CD4-positive, alpha-beta T cell (primary cell): ENCODE data around the gene CDK17. TPM values are rescaled to one million over a fixed set of nuclear protein-coding genes. Genes with fewer than 3 reads are reported as not detected.
A peak's percentile ranks its signal among the peaks of the same experiment; 100 is the strongest.

Source experiments
- ATAC-seq: fragments of 200-7000 bp; cut with Tn5 transposase; one replicate; pipeline ENCODE4 v1.10.0; 2022; ENCODE audit warnings: mild to moderate bottlenecking; ENCODE audit not compliant: poor library complexity
- CTCF ChIA-PET: fragments of 350-600 bp; sonication (Branson Sonifier 250); formaldehyde crosslinking; loops from one replicate; lab custom pipeline; 2021; ENCODE audit warnings: antibody characterized with exemption, inconsistent platforms; lab: Charles Lee
- POLR2A ChIA-PET: fragments of 350-600 bp; sonication (Branson Sonifier 250); formaldehyde crosslinking; loops from one replicate; lab custom pipeline; 2021; ENCODE audit warnings: antibody characterized with exemption, inconsistent platforms; lab: Charles Lee
- DNase-seq, 14 experiments: peaks; one replicate each; pipeline ENCODE4 v3.0.0-alpha.2; 2013 to 2020; ENCODE audit warnings: mixed read lengths in 2 of 14
- H3K27ac ChIP-seq, 2 donors: one replicate each; pipeline versions ENCODE4 v1.5.1 to v1.7.0; 2013; ENCODE audit warnings: low read length in 2 of 2, low read depth in 1 of 2, mild to moderate bottlenecking in 1 of 2
- H3K27me3 ChIP-seq, 2 experiments: 1 replicate in 1 of 2; 2 replicates in 1 of 2; pipeline versions ENCODE4 v1.6.1 to v1.7.0; 2013; ENCODE audit warnings: low read length in 2 of 2, control low read depth in 1 of 2, mild to moderate bottlenecking in 1 of 2, moderate library complexity in 1 of 2; ENCODE audit not compliant: insufficient read depth in 2 of 2, control insufficient read depth in 1 of 2
- H3K36me3 ChIP-seq: one replicate; pipeline ENCODE4 v1.6.1; 2013; ENCODE audit warnings: low read length, control low read depth; ENCODE audit not compliant: insufficient read depth
- H3K4me1 ChIP-seq: one replicate; pipeline ENCODE4 v1.6.1; 2013; ENCODE audit warnings: low read length, control low read depth; ENCODE audit not compliant: insufficient read depth
- H3K4me3 ChIP-seq: one replicate; pipeline ENCODE4 v1.5.1; 2013; ENCODE audit warnings: mild to moderate bottlenecking, low read length, moderate library complexity
- H3K9me3 ChIP-seq, 2 experiments: 1 replicate in 1 of 2; 2 replicates in 1 of 2; pipeline versions ENCODE4 v1.6.1 to v1.7.0; 2013; ENCODE audit warnings: low read length in 2 of 2, mild to moderate bottlenecking in 2 of 2, control low read depth in 1 of 2, moderate library complexity in 1 of 2; ENCODE audit not compliant: control insufficient read depth in 1 of 2, insufficient read depth in 1 of 2
- H3K27ac Mint-ChIP-seq: one replicate; pipeline ENCODE4 v1.8.0; 2020; ENCODE audit warnings: mixed read lengths
- H3K27me3 Mint-ChIP-seq: one replicate; pipeline ENCODE4 v1.8.0; 2021; ENCODE audit warnings: mixed read lengths
- H3K36me3 Mint-ChIP-seq: one replicate; pipeline ENCODE4 v1.8.0; 2021; ENCODE audit warnings: low read depth, mixed read lengths
- H3K4me1 Mint-ChIP-seq: one replicate; pipeline ENCODE4 v1.8.0; 2021; ENCODE audit warnings: low read depth, mixed read lengths
- H3K4me3 Mint-ChIP-seq: one replicate; pipeline ENCODE4 v1.8.0; 2020; ENCODE audit warnings: mild to moderate bottlenecking, mixed read lengths
- H3K9me3 Mint-ChIP-seq: one replicate; pipeline ENCODE4 v1.8.0; 2020; ENCODE audit warnings: mixed read lengths
- intact Hi-C, 2 experiments: fragments of 100-400 bp; cut with DNase I in 1 of 2; cut with micrococcal nuclease in 1 of 2; formaldehyde crosslinking; loops; one replicate each; pipeline versions ENCODE4 v1.15.1 to v1.9.0; 2023 to 2025; cut with DNase I, micrococcal nuclease
- total RNA-seq, 174 experiments: library from RNA in 2 of 174; stranded (reverse) in 2 of 174; gene quantifications; one replicate each; pipeline ENCODE4 v1.2.3 and lab custom pipeline; 2021 to 2026
- TF ChIP-seq, protein P1 (sequence below): fragments of 200-600 bp; IDR thresholded peaks from one replicate; pipeline ENCODE4 v1.8.0; 2022; ENCODE audit warnings: antibody characterized with exemption, mild to moderate bottlenecking

CDK17 gene
- total RNA-seq, 2 experiments from 2014 or later, result 112 to 113 TPM

DNA sequence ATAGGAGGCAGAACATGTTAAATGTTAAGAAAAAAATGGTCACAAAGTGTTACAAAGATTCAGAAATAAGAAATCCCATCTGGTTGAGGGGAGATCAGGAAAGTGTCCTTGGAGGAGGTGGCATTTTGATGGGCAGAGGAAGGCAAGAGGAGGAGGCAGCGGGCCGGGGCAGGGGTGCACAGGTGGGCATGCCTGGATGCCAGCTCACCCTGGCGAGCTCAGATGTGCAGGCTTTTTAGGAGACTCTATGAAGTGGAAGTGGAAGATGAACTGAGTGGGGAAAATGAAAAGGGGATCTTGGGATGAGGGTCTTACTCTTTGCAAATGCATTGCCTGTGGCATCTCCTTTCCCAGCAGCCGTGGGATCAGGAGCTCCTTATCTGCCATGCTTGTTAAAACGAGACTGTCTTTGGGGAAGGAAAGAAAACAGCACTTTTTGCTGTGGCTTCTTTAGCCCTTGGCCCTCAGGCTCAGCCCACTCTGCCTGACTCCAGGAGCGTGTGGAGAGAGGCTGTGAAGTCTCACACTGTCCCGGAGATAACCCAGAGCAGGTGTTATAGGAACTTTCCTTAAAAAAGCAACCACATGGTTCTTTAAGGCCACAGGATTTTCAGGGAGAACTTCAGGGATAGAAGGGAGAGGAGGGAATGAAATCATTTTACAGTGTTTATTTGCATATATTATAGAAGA, 143.4 kb downstream of the CDK17 start:
- Mint-ChIP-seq H3K36me3 (peaks cover 46% of the 10 kb centered on the region), H3K9me3 (no peaks in the 10 kb centered on the region), H3K4me3 (no peak overlapping the region), H3K4me1 (peaks cover 25% of the 10 kb centered on the region), H3K27ac (no peak overlapping the region), H3K27me3 (no peaks in the 10 kb centered on the region)
- no peak for DNase-seq
- Histone ChIP-seq H3K27ac (peak overlapping the region in 1 of 2 donors; percentile 21), H3K9me3 (no peaks in the 10 kb centered on the region), H3K27me3 (no peaks in the 10 kb centered on the region), H3K4me1 (peaks cover 40% of the 10 kb centered on the region), H3K4me3 (no peak overlapping the region), H3K36me3 (peaks cover 60% of the 10 kb centered on the region)
- POLR2A ChIA-PET, result interaction anchor here (1.7 to 2.1 kb wide), 2 partner anchors 10 to 144 kb away, joined by 6 to 8 read pairs; partner anchors contain the start of gene CDK17
- TF ChIP-seq, protein P1, sequence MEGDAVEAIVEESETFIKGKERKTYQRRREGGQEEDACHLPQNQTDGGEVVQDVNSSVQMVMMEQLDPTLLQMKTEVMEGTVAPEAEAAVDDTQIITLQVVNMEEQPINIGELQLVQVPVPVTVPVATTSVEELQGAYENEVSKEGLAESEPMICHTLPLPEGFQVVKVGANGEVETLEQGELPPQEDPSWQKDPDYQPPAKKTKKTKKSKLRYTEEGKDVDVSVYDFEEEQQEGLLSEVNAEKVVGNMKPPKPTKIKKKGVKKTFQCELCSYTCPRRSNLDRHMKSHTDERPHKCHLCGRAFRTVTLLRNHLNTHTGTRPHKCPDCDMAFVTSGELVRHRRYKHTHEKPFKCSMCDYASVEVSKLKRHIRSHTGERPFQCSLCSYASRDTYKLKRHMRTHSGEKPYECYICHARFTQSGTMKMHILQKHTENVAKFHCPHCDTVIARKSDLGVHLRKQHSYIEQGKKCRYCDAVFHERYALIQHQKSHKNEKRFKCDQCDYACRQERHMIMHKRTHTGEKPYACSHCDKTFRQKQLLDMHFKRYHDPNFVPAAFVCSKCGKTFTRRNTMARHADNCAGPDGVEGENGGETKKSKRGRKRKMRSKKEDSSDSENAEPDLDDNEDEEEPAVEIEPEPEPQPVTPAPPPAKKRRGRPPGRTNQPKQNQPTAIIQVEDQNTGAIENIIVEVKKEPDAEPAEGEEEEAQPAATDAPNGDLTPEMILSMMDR, result no peak
- intact Hi-C loops, result loop anchor here in 1 of 2 experiments (10.0 kb wide), 1 partner anchor 48 kb away; no protein-coding TSS in a partner anchor
- ATAC-seq, result no peak
- CTCF ChIA-PET, result interaction anchor here (0.8 kb wide), 1 partner anchor 260 kb away, joined by 3 read pairs; no protein-coding TSS in a partner anchor

DNA sequence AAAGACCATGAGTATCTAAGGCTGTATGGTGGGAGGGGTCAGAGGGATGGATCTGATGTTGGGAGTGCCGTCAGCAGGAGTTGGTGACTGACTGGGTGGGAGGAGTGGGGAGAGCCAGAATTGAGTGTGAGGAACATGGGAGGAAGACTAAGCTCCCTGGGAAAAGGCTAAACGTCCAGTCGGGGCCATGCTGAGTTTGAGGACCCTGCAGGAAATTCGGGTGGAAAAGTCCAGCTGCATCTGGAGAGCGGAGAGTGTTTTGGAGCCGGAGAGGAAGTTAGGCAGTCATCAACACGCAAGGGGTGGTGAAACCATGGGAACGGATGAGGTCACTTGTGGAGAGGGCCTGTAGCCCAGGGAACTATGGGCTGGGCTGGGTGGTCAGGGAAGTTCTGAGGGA, 145.2 kb downstream of the CDK17 start:
- Mint-ChIP-seq H3K27ac (no peak overlapping the region), H3K4me3 (no peak overlapping the region), H3K9me3 (no peaks in the 10 kb centered on the region), H3K4me1 (peaks cover 34% of the 10 kb centered on the region), H3K27me3 (no peaks in the 10 kb centered on the region), H3K36me3 (peaks cover 47% of the 10 kb centered on the region)
- ATAC-seq, result no peak
- Histone ChIP-seq H3K27ac (no peak overlapping the region), H3K4me3 (no peak overlapping the region), H3K4me1 (peaks cover 52% of the 10 kb centered on the region), H3K36me3 (peaks cover 62% of the 10 kb centered on the region), H3K9me3 (no peaks in the 10 kb centered on the region), H3K27me3 (no peaks in the 10 kb centered on the region)
- ChIA-PET CTCF (interaction anchor here (1.0 kb wide), 1 partner anchor 40 kb away, joined by 3 read pairs; no protein-coding TSS in a partner anchor), POLR2A (no interaction called here)
- intact Hi-C loops, result loop anchor here in 1 of 2 experiments (10.0 kb wide), 1 partner anchor 50 kb away; no protein-coding TSS in a partner anchor
- DNase-seq, result no peak
- TF ChIP-seq, protein P1, result no peak

DNA sequence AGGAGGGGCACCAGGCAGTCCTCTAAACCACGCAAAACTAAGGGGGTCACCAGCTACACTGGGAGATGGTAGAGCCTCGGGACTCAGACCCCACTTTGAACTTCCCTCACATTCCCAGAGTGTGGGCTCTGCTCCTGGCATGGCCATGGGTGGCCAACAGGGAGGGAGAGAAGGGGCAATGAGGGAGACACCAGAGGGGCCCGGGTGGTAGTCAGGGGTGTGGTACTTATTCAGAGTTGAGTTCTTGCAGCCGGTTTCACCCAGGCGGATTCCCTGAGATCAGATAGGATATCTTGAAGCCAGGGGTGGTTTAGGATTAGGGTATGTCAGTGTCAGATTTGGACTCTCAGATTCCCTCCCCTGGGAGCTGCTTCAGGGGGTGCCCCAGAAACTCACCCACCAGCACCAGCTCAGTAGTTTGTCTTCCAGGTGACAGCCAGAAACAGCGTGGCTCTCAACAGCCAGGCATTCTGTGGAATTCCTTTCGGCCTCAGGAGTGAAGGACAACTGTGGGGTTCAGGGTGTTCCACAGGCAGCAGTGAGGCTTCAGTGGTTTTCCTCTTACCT, 150.0 kb downstream of the CDK17 start:
- Mint-ChIP-seq H3K4me3 (no peak overlapping the region), H3K27me3 (no peaks in the 10 kb centered on the region), H3K27ac (peak overlapping the region; percentile 47), H3K4me1 (peaks cover 63% of the 10 kb centered on the region), H3K36me3 (peaks cover 87% of the 10 kb centered on the region), H3K9me3 (no peaks in the 10 kb centered on the region)
- TF ChIP-seq, protein P1, result no peak
- ATAC-seq (no peak), DNase-seq (no peak)
- Histone ChIP-seq H3K4me3 (no peak overlapping the region), H3K27ac (no peak overlapping the region), H3K27me3 (no peaks in the 10 kb centered on the region), H3K9me3 (no peaks in the 10 kb centered on the region), H3K36me3 (peaks cover 74% of the 10 kb centered on the region), H3K4me1 (peaks cover 51% of the 10 kb centered on the region)
- intact Hi-C loops, result loop anchor here in 1 of 2 experiments (10.0 kb wide), 1 partner anchor 55 kb away; no protein-coding TSS in a partner anchor
- ChIA-PET POLR2A (interaction anchor here (0.8 kb wide), 1 partner anchor 13 kb away, joined by 3 read pairs; no protein-coding TSS in a partner anchor), CTCF (no interaction called here)
